GM12872 (cell line): ENCODE data around the gene CPPED1.

ENCODE experiments used
- CTCF ChIP-seq: IDR thresholded peaks from 3 replicates; pipeline ENCODE4 v1.5.1; 2011; ENCODE audit warnings: low read depth, mild to moderate bottlenecking, low read length, moderate library complexity; ENCODE audit not compliant: insufficient read depth

CPPED1 gene

GRCh38 chr16:12803203-12804093 is at the start of gene CPPED1:
Gene CPPED1 (minus strand): TSS chr16:12803887. CDS start chr16:12803776, 111 bp downstream.
- TF ChIP-seq CTCF, result no peak

GRCh38 chr16:12850186-12850585 is 46.5 kb upstream of the CPPED1 start:
- no peak for TF ChIP-seq CTCF

- no peak for TF ChIP-seq CTCF
Observed at GRCh38 chr16:12846592-12846991, 42.9 kb upstream of the CPPED1 start.

- TF ChIP-seq CTCF, result no peak
Observed at GRCh38 chr16:12845282-12845681, 41.6 kb upstream of the CPPED1 start.

- TF ChIP-seq CTCF, result no peak
Observed at GRCh38 chr16:12837756-12838155, 34.1 kb upstream of the CPPED1 start.

GRCh38 chr16:12837291-12837690 is 33.6 kb upstream of the CPPED1 start:
- no peak for TF ChIP-seq CTCF

GRCh38 chr16:12833926-12834325 is 30.2 kb upstream of the CPPED1 start:
- no peak for TF ChIP-seq CTCF
